Mononuclear cell (primary cell): ENCODE results near the gene DEGS1. TPM values are rescaled to one million over a fixed set of nuclear protein-coding genes. Genes with fewer than 3 reads are reported as not detected.

ENCODE experiments used
- H3K27me3 ChIP-seq: 2 replicates; pipeline ENCODE4 v1.6.0; 2011; ENCODE audit warnings: low read length, control low read depth; ENCODE audit not compliant: insufficient read depth
- H3K4me1 ChIP-seq: 2 replicates; pipeline ENCODE4 v1.5.1; 2011; ENCODE audit warnings: mild to moderate bottlenecking, low read length, control low read depth; ENCODE audit not compliant: insufficient read depth
- H3K4me3 ChIP-seq: 2 replicates; pipeline ENCODE4 v1.5.1; 2011; ENCODE audit warnings: mild to moderate bottlenecking, low read length, moderate library complexity
- H3K9me3 ChIP-seq: 2 replicates; pipeline ENCODE4 v1.5.1; 2011; ENCODE audit warnings: low read depth, mild to moderate bottlenecking, control low read depth, low read length
- total RNA-seq: library from RNA; depleted of rRNA; stranded (reverse); fragments of >200 nt; gene quantifications from one replicate; pipeline ENCODE4 v1.2.3, GENCODE V29; 2012

The DEGS1 gene
- total RNA-seq, 1 donor = 64.0 TPM

DNA sequence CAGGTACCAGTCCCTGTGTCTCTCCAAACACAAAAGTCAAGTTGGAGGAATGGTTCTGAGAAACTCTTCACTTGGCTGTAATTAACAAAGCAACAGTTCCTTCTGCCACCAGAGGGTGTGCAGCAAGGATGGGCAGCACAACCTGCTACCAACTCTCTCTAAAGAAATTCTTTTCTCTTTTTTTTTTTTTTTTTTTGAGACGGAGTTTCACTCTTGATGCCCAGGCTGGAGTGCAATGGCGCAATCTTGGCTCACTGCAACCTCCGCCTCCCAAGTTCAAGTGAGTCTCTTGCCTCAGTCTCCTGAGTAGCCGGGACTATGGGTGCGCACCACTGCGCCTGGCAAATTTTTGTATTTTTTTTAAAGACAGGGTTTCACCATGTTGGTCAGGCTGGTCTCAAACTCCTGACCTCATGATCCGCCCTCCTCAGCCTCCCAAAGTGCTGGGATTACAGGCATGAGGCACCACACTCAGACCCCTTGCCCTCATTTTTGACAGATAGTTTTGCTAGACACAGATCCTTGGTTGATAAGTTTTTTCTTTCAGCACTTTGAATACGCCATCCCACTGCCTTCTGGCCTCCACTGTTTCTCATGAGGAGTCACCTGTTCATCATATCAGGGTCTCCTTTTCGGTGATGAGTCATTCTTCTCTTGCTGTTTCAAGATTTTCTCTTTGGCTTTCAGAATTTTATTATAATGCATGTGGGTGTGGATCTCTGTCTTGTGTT lies 12.1 kb upstream of the DEGS1 start:
- Histone ChIP-seq H3K4me3 (no peak overlapping the region), H3K27me3 (no peaks in the 10 kb centered on the region), H3K9me3 (no peaks in the 10 kb centered on the region), H3K4me1 (peaks cover 41% of the 10 kb centered on the region)

DNA sequence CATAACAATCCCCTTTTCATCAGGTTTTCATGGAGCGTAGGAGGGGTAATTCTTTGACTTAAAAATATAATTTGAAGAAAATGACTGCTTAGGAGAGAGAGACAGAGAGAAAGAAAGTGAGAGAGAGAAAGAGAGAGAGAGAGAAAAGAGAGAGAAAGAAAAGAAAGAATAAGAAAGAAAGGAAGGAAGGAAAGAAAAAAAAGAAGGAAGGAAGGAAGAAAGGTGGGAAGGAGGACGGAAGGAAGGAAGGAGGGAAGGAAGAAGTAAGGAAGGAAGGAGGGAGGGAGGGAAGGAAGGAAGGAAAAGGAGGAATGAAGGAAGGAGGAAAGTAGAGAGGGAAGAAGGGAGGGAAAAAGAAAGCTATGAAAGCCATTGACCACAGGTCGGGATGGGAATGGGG lies 10.8 kb upstream of the DEGS1 start:
- Histone ChIP-seq H3K4me1 (peaks cover 41% of the 10 kb centered on the region), H3K4me3 (no peak overlapping the region), H3K27me3 (no peaks in the 10 kb centered on the region), H3K9me3 (no peaks in the 10 kb centered on the region)

DNA sequence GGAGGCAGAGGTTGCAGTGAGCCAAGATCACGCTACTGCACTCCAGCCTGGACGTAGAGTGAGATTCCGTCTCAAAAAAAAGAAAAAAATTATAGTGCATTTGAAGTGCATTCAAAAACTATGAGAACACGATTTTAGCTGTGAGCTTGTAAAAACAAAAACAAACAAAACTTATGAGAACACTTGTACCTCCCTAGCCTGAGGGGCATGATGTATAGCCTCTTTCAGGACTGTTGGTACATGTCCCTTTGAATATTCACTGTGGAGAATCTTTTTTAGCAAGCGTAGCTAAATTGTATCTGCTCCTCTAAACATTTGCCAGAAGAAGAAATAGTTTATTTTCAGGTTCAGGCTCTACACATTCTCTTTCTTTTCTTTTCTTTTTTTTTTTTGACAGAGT lies 9.5 kb upstream of the DEGS1 start:
- peaks cover 35% of the 10 kb centered on the region for H3K4me1 ChIP-seq
- no peak overlapping the region for H3K4me3 ChIP-seq
- no peaks in the 10 kb centered on the region for H3K9me3 ChIP-seq
- no peaks in the 10 kb centered on the region for H3K27me3 ChIP-seq

DNA sequence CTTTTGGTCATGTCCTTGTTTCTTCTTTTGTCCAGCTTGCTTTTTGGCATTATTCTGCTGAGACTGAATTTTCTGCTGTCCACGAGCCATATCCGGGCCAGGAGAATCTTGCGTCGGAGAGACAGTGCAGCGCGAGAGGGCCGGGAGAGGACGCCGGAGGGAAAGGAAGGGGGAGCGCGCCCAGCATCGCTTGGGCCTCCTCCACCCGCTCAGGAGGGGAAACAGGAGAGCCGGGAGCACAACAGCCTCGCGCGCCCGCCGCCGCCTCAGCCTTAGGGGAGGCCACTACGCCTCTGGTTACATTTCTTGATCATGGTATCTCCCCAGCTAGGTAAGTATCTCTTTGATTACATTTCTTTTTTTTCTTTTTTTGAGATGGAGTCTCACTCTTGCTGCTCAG lies 7.4 kb upstream of the DEGS1 start:
- Histone ChIP-seq H3K4me1 (peaks cover 14% of the 10 kb centered on the region), H3K4me3 (no peak overlapping the region), H3K9me3 (no peaks in the 10 kb centered on the region), H3K27me3 (no peaks in the 10 kb centered on the region)

DNA sequence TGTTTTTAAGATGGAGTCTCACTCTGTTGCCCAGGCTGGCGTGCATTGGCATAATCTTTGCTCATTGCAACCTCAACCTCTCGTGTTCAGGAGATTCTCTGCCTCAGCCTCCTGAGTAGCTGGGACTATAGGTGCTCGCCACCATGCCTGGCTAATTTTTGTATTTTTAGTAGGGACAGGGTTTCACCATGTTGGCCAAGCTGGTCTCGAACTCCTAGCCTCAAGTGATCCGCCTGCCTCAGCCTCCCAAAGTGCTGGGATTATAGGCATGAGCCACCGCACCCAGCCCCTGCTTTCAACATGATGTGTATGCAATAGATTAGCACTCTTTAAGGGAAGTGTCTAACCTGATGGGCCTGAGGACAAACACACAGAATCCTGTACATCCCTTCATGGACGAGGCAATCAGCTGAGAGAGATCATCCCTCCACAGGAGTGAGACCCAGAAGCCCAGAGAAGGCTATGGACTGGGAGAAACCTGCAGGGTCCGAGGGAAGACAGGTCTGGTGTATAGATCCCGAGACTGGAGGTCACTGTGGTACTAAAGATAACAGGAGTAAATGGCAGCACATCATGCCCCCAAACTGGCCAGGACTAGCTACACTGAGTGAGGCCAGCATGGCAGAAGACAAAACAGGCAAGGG lies 5.6 kb upstream of the DEGS1 start:
- Histone ChIP-seq H3K4me1 (peaks cover 18% of the 10 kb centered on the region), H3K9me3 (no peaks in the 10 kb centered on the region)

DNA sequence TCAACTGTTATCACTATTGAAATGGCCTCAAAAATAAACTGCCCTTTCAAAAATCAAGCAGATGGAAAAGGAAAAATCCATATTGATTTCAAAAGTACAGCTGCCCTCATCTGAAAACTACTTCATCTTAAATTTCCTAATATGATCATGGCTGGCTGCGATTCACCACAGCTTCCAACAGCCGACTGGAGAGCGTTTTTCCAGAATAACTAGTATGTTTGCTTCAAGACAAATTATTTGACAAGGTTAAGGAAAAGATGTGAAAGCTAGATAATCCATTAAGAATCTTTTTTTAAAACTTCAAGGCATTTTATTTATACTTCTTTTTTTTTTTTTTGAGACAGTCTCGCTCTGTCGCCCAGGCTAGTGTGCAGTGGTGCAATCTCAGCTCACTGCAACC lies 4.1 kb upstream of the DEGS1 start:
- H3K4me3 ChIP-seq = no peak overlapping the region
- no peaks in the 10 kb centered on the region for H3K27me3 ChIP-seq
- H3K4me1 ChIP-seq = peaks cover 25% of the 10 kb centered on the region
- H3K9me3 ChIP-seq = no peaks in the 10 kb centered on the region

More for the DNA sequence above, 5.6 kb upstream of the DEGS1 start:
- no peak overlapping the region for H3K4me3 ChIP-seq
- no peaks in the 10 kb centered on the region for H3K27me3 ChIP-seq

DNA sequence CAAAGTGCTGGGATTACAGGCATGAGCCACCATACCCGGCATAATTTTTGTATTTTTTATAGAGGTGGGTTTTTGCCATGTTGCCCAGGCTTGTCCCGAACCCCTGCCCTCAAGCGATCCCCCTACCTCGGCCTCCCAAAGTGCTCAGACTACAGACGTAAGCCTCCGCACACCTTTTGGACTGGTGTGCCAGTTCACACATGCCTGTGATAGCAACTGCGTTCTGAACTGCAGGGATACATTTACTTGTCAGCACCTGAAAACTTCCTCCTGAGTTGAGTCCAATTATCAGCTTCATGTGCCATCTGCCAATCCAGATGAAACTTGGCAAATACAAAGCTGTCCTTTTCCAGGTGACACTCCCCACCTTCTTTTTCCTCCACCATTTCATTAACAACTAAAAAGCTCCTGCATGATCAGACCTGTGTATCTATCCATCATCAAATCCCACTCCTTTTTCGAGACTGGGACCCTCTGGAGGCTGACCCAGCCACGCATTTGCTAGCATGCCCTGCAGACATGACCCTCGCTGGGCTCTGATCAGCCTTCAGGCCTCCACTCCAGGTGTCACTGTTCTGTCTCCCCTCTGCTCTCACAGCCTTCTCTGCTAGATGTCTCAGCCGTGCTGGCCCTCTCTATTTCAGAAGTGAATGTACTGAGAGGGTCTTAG lies 2.1 kb upstream of the DEGS1 start:
- H3K4me1 ChIP-seq = peaks cover 40% of the 10 kb centered on the region
- no peaks in the 10 kb centered on the region for H3K27me3 ChIP-seq
- no peak overlapping the region for H3K4me3 ChIP-seq
- H3K9me3 ChIP-seq = no peaks in the 10 kb centered on the region

DNA sequence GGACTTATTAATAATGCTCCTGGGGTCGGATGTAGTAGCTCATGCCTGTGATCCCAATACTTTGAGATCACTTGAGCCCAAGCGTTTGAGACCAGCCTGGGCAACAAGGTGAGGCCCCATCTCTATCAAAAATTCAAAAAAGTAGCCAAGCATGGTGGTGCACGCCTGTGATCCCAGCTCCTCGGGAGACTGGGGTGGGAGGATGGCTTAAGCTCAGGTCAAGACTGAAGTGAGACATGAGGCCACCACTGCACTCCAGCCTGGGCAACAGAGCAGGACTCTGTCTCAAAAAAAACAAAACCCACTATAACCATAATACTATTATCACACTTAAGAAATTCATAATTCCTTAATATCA lies 1.6 kb upstream of the DEGS1 start:
- Histone ChIP-seq H3K27me3 (no peaks in the 10 kb centered on the region), H3K4me3 (no peak overlapping the region), H3K9me3 (no peaks in the 10 kb centered on the region), H3K4me1 (peaks cover 45% of the 10 kb centered on the region)

DNA sequence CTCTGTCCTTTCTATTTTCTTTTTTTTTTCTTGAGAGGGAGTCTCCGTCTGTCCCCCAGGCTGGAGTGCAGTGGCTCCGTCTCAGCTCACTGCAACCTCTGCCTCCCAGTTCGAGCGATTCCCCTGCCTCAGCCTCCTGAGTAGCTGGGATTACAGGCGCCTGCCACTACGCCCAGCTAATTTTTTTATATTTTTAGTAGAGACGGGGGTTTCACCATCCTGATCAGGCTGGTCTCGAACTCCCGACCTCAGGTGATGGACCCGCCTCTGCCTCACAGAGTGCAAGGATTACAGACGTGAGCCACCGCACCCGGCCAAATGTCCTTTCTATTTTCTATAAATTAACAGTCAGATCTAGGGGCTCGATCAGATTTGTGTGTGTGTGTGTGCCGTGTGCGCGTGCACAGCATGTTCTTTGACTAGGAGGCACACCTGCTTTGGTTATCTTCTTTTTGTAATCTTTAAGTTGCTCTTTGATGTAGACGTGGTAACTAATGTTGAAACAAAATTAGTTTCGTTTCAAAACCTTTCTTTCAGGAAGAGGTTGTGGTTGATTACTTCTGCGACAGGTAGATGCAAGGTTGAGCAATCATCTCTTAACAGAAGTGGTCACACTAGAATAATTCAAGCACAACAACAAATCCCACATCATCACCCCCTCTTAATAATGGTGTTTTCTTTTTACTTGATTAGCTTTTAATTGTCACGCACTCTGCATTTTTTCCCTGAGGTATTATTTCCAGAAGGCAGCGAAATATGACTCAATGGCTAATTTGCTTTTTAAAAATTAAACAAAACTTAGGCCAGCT lies 779 bp upstream of the DEGS1 start:
- H3K27me3 ChIP-seq = no peaks in the 10 kb centered on the region
- H3K4me3 ChIP-seq = peak overlapping the region; percentile 87
- H3K4me1 ChIP-seq = peaks cover 45% of the 10 kb centered on the region
- H3K9me3 ChIP-seq = no peaks in the 10 kb centered on the region

DNA sequence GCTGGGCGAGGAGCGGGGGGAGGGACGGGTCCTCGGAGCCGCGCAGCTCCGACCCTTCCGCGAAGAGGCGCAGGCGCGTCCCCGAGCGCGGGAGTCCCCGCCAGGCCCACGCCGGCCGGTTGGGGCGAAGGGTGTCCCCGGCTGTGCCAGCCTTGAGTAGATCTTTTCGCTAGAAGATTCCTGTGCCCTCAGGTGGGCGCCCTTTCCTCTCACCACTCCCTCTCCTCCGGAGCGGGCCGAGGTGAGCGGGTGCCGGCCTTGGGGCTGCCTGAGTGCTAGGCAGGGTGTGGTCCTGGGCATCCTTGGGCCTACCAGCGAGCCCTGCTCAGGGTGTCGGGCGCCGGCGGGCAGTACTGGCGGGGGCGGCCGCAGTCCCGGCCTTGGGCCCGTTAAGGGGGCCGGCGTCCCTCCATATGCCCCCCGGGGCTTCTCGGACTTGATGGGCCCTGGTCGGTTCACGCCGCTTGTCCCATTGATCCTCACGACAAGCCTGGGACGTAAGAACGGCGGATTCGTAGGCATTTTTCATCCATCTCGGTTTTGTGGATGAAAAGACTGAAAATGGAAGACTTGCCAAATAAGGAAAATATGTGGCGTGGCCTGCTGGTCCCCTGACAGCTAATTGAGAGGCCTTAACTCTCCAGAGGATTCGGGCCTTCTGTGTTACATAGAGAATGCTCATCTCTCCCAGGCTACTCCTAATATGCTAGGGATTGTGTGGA lies 712 bp downstream of the DEGS1 start:
- no peaks in the 10 kb centered on the region for H3K27me3 ChIP-seq
- peaks cover 45% of the 10 kb centered on the region for H3K4me1 ChIP-seq
- peak overlapping the region; percentile 87 for H3K4me3 ChIP-seq
- no peaks in the 10 kb centered on the region for H3K9me3 ChIP-seq

DNA sequence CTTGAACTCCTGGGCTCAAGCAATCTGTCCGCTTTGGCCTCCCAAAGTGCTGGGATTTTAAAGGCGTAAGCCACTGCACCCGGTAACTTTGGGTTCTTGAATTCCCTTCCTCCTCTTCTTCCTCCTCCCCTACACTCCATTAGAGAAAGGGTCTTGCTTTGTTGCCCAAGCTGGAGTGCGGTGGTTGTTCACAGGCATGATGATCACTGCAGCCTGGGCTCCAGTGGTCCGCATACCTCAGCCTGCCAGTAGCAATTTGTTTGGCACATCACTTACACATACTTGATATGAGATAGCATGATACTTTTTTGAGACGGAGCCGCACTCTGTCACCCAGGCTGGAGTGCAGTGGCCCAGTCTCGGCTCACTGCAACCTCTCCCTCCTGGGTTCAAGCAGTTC lies 2.2 kb downstream of the DEGS1 start:
- peaks cover 48% of the 10 kb centered on the region for H3K4me1 ChIP-seq
- no peaks in the 10 kb centered on the region for H3K27me3 ChIP-seq
- H3K4me3 ChIP-seq = no peak overlapping the region
- H3K9me3 ChIP-seq = no peaks in the 10 kb centered on the region

DNA sequence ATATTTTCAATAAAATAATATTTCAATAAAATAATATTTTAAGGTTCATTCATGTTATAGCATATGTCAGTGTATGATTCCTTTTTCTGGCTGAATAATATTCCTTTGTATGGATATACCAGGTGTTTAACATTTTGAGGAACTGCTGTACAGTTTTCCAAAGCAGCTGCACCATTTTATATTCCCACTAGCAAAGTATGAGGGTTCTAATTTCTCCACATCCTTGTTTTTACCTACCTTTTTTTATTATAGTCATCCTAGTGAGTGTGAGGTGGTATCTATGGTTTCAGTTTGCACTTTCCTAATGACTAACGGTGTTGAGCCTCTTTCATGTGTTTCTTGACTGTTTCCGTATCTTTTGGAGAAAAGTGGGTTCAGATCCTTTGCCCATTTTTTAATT lies 5.2 kb downstream of the DEGS1 start:
- no peaks in the 10 kb centered on the region for H3K9me3 ChIP-seq
- no peaks in the 10 kb centered on the region for H3K27me3 ChIP-seq
- H3K4me3 ChIP-seq = no peak overlapping the region
- peaks cover 31% of the 10 kb centered on the region for H3K4me1 ChIP-seq

DNA sequence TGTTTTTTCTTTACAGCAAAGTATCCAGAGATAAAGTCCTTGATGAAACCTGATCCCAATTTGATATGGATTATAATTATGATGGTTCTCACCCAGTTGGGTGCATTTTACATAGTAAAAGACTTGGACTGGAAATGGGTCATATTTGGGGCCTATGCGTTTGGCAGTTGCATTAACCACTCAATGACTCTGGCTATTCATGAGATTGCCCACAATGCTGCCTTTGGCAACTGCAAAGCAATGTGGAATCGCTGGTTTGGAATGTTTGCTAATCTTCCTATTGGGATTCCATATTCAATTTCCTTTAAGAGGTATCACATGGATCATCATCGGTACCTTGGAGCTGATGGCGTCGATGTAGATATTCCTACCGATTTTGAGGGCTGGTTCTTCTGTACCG lies 6.5 kb downstream of the DEGS1 start:
- H3K9me3 ChIP-seq = no peaks in the 10 kb centered on the region
- no peak overlapping the region for H3K4me3 ChIP-seq
- peaks cover 22% of the 10 kb centered on the region for H3K4me1 ChIP-seq
- no peaks in the 10 kb centered on the region for H3K27me3 ChIP-seq

DNA sequence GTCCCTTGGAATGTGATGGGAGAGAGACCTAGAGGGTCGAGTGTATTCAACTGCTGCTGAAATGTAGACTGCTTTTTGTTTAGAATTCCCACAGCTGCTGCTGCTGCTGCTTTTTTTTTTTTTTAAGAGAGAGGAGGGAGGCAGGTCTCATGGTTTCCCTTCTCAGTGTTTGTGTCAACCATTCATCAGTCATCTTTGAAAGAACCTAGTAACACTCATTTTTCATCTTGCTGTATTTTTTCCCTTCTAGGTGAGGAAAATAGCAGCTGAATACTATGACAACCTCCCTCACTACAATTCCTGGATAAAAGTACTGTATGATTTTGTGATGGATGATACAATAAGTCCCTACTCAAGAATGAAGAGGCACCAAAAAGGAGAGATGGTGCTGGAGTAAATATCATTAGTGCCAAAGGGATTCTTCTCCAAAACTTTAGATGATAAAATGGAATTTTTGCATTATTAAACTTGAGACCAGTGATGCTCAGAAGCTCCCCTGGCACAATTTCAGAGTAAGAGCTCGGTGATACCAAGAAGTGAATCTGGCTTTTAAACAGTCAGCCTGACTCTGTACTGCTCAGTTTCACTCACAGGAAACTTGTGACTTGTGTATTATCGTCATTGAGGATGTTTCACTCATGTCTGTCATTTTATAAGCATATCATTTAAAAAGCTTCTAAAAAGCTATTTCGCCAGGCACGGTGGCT lies 9.2 kb downstream of the DEGS1 start:
- H3K4me3 ChIP-seq = no peak overlapping the region
- H3K27me3 ChIP-seq = no peaks in the 10 kb centered on the region
- H3K9me3 ChIP-seq = no peaks in the 10 kb centered on the region
- H3K4me1 ChIP-seq = peaks cover 19% of the 10 kb centered on the region
